Gastrocnemius medialis (tissue), 4 donors: ENCODE results near the gene SCNN1G. TPM values are rescaled to one million over a fixed set of nuclear protein-coding genes. Genes with fewer than 3 reads are reported as not detected.
A peak's percentile ranks its signal among the peaks of the same experiment; 100 is the strongest.

Source experiments
- ATAC-seq, 2 donors: fragments of 150-250 bp; one replicate each; pipeline ENCODE4 v1.9.1; 2016
- DNase-seq, 2 donors: peaks; one replicate each; pipeline ENCODE4 v3.0.0-alpha.2; 2019
- H3K27ac ChIP-seq, 4 donors: fragments of 200-600 bp; sonication (generic); 1 replicate in 1 of 4; 2 replicates in 3 of 4; pipeline ENCODE4 v1.5.1; 2016 to 2018; ENCODE audit warnings: mild to moderate bottlenecking in 2 of 4, moderate library complexity in 1 of 4
- H3K27me3 ChIP-seq, 3 donors: fragments of 200-600 bp; sonication (generic) in 2 of 3; 1 replicate in 1 of 3; 2 replicates in 2 of 3; pipeline versions ENCODE4 v1.5.1 to v1.6.0; 2016 to 2019; ENCODE audit warnings: mild to moderate bottlenecking in 1 of 3, moderate library complexity in 1 of 3
- H3K36me3 ChIP-seq, 2 donors: fragments of 200-600 bp; sonication (generic) in 1 of 2; one replicate each; pipeline ENCODE4 v1.5.1; 2017 to 2018
- H3K4me1 ChIP-seq, 2 donors: fragments of 200-600 bp; sonication (generic) in 1 of 2; one replicate each; pipeline ENCODE4 v1.5.1; 2016 to 2017; ENCODE audit warnings: mild to moderate bottlenecking in 2 of 2
- H3K4me3 ChIP-seq, 4 donors: fragments of 200-600 bp; sonication (generic) in 3 of 4; 1 replicate in 1 of 4; 2 replicates in 3 of 4; pipeline ENCODE4 v1.5.1; 2016 to 2019; ENCODE audit warnings: mild to moderate bottlenecking in 2 of 4
- H3K9me3 ChIP-seq, 3 donors: fragments of 200-600 bp; sonication (generic) in 2 of 3; 1 replicate in 1 of 3; 2 replicates in 2 of 3; pipeline ENCODE4 v1.5.1; 2016 to 2019
- CTCF ChIP-seq, 5 experiments: fragments of 450-650 bp in 3 of 5; fragments of 200-600 bp in 2 of 5; sonication (generic) in 2 of 5; IDR thresholded peaks in 4 of 5; conservative IDR thresholded peaks in 1 of 5; 1 replicate in 4 of 5; 2 replicates in 1 of 5; pipeline ENCODE4 v1.5.1; 2016 to 2019; ENCODE audit warnings: antibody characterized with exemption in 5 of 5, mild to moderate bottlenecking in 3 of 5, moderate library complexity in 3 of 5
- POLR2A ChIP-seq, 2 donors: fragments of 450-650 bp; IDR thresholded peaks; one replicate each; pipeline ENCODE4 v1.6.1; 2017; ENCODE audit warnings: antibody characterized with exemption in 2 of 2, mild to moderate bottlenecking in 2 of 2, moderate library complexity in 2 of 2
- in situ Hi-C, 4 donors: fragments of 200-750 bp; cut with MboI; loops; one replicate each; pipeline versions ENCODE4 v1.15.0 to v1.8.0; 2017; ENCODE audit warnings: low sequenced_read_pairs in 4 of 4
- intact Hi-C: fragments of 100-400 bp; cut with DNase I; formaldehyde crosslinking; loops from one replicate; pipeline ENCODE4 v1.15.1; 2023; ENCODE audit warnings: low total_unique reads
- total RNA-seq, 4 donors: library from RNA; depleted of rRNA; stranded (reverse); fragments of >200 nt; gene quantifications; one replicate each; pipeline versions ENCODE4 v1.1.0 to v1.2.3, GENCODE V29; 2016

The SCNN1G gene
- total RNA-seq, 4 donors from 2014 or later: 0.58 TPM; not detected in 3

GRCh38 chr16:23149267-23149992, 33.1 kb upstream of the SCNN1G start, which contains the start of gene USP31:
Gene USP31 (minus strand): TSS chr16:23149452. CDS start chr16:23149270, 182 bp downstream.
- TF ChIP-seq CTCF (IDR thresholded peaks at IDR 0.05 in 4 of 5, conservative IDR thresholded peaks at IDR 0.05 in 1 of 5): no peak
- TF ChIP-seq POLR2A (IDR thresholded peaks at IDR 0.05): peak; percentile 77 to 79
- Histone ChIP-seq H3K4me1 (peaks cover 33 to 36% of the 10 kb centered on the region in 2 donors), H3K27ac (peak within 1 kb of the TSS; percentile 85 to 92 (median 90)), H3K36me3 (no peaks in the 10 kb centered on the region), H3K4me3 (peak within 1 kb of the TSS; percentile 65 to 79 (median 68)), H3K9me3 (no peaks in the 10 kb centered on the region), H3K27me3 (no peaks in the 10 kb centered on the region)
- in situ Hi-C loops (no loop called here), intact Hi-C loops (loop anchor here (2.0 to 10.0 kb wide), 2 partner anchors 19 to 1555 kb away; partner anchors contain the start of gene METTL9)
- ATAC-seq (peak; percentile 84), DNase-seq (peak; percentile 93)

GRCh38 chr16:23149993-23150364, 32.6 kb upstream of the SCNN1G start:
- TF ChIP-seq POLR2A (IDR thresholded peaks at IDR 0.05) (no peak), CTCF (IDR thresholded peaks at IDR 0.05 in 4 of 5, conservative IDR thresholded peaks at IDR 0.05 in 1 of 5) (no peak)
- ATAC-seq: no peak
- no peak for DNase-seq
- intact Hi-C loops: loop anchor here (2.0 to 10.0 kb wide), 2 partner anchors 19 to 1555 kb away; partner anchors contain the start of gene METTL9
- Histone ChIP-seq H3K4me3 (peak overlapping the region; percentile 56 to 68 (median 63)), H3K9me3 (no peaks in the 10 kb centered on the region), H3K27ac (peak overlapping the region; percentile 58 to 91 (median 72)), H3K4me1 (peaks cover 31% of the 10 kb centered on the region in 2 donors), H3K36me3 (no peaks in the 10 kb centered on the region), H3K27me3 (no peaks in the 10 kb centered on the region)
- in situ Hi-C loops: loop anchor here in 1 of 4 donors (10.0 kb wide), 1 partner anchor 75 kb away; no protein-coding TSS in a partner anchor

GRCh38 chr16:23152386-23153178, 30.0 kb upstream of the SCNN1G start:
- peak in 1 of 2 donors; percentile 4 for DNase-seq
- Histone ChIP-seq H3K27me3 (no peaks in the 10 kb centered on the region), H3K9me3 (no peaks in the 10 kb centered on the region), H3K4me3 (no peak overlapping the region), H3K27ac (peak overlapping the region in 2 of 4 donors; percentile 1 to 9), H3K36me3 (no peaks in the 10 kb centered on the region), H3K4me1 (peaks cover 8% of the 10 kb centered on the region in 2 donors)
- intact Hi-C loops (no loop called here), in situ Hi-C loops (loop anchor here in 1 of 4 donors (10.0 kb wide), 1 partner anchor 78 kb away; no protein-coding TSS in a partner anchor)
- no peak for ATAC-seq
- TF ChIP-seq POLR2A (IDR thresholded peaks at IDR 0.05) (no peak), CTCF (IDR thresholded peaks at IDR 0.05 in 4 of 5, conservative IDR thresholded peaks at IDR 0.05 in 1 of 5) (no peak)

- DNase-seq (no peak), ATAC-seq (peak in 1 of 2 donors; percentile 54)
- Histone ChIP-seq H3K9me3 (no peaks in the 10 kb centered on the region), H3K27me3 (no peaks in the 10 kb centered on the region), H3K36me3 (no peaks in the 10 kb centered on the region), H3K27ac (no peak overlapping the region), H3K4me3 (no peak overlapping the region), H3K4me1 (no peaks in the 10 kb centered on the region)
- intact Hi-C loops (no loop called here), in situ Hi-C loops (loop anchor here in 1 of 4 donors (10.0 kb wide), 1 partner anchor 81 kb away; no protein-coding TSS in a partner anchor)
- TF ChIP-seq POLR2A (IDR thresholded peaks at IDR 0.05): no peak
- TF ChIP-seq CTCF (IDR thresholded peaks at IDR 0.05 in 4 of 5, conservative IDR thresholded peaks at IDR 0.05 in 1 of 5): peak in 2 of 5 experiments; percentile 23 to 28
Measured at GRCh38 chr16:23155445-23156049, 27.0 kb upstream of the SCNN1G start.
